M059J (cell line): ENCODE data around the gene MGAT5. TPM values are rescaled to one million over a fixed set of nuclear protein-coding genes. Genes with fewer than 3 reads are reported as not detected.

ENCODE experiments used
- DNase-seq: peaks from one replicate; pipeline ENCODE4 v3.0.0-alpha.2; 2012; ENCODE audit warnings: low read depth
- total RNA-seq: library from RNA; depleted of rRNA; stranded (reverse); fragments of >200 nt; shearing (Covaris generic); gene quantifications from 2 replicates; pipeline ENCODE4 v1.2.3, GENCODE V29; 2014

Gene MGAT5
- total RNA-seq, 1 experiment from 2014 or later: 21.2 TPM

GRCh38 chr2:134256956-134257355, 3.1 kb downstream of the MGAT5 start:
- DNase-seq: no peak

- DNase-seq: no peak
Observed at GRCh38 chr2:134257509-134257908, 3.6 kb downstream of the MGAT5 start.

GRCh38 chr2:134257965-134258683, 4.3 kb downstream of the MGAT5 start:
- DNase-seq: no peak

GRCh38 chr2:134258684-134259388, 5.0 kb downstream of the MGAT5 start:
- no peak for DNase-seq

GRCh38 chr2:134259571-134259970, 5.7 kb downstream of the MGAT5 start:
- no peak for DNase-seq

GRCh38 chr2:134259994-134260393, 6.1 kb downstream of the MGAT5 start:
- DNase-seq: no peak

GRCh38 chr2:134260713-134261112, 6.8 kb downstream of the MGAT5 start:
- DNase-seq: peak; percentile 89

GRCh38 chr2:134261398-134262131, 7.7 kb downstream of the MGAT5 start:
- no peak for DNase-seq

- DNase-seq: no peak
Observed at GRCh38 chr2:134262684-134263083, 8.8 kb downstream of the MGAT5 start.

GRCh38 chr2:134268265-134268664, 14.4 kb downstream of the MGAT5 start:
- DNase-seq: peak; percentile 71

- no peak for DNase-seq
Observed at GRCh38 chr2:134269230-134269629, 15.4 kb downstream of the MGAT5 start.

- DNase-seq: no peak
Observed at GRCh38 chr2:134269972-134270735, 16.3 kb downstream of the MGAT5 start.

- no peak for DNase-seq
Observed at GRCh38 chr2:134271758-134272157, 17.9 kb downstream of the MGAT5 start.

GRCh38 chr2:134272806-134273205, 18.9 kb downstream of the MGAT5 start:
- DNase-seq: no peak

- DNase-seq: no peak
Observed at GRCh38 chr2:134273256-134273983, 19.5 kb downstream of the MGAT5 start.

GRCh38 chr2:134274121-134274520, 20.2 kb downstream of the MGAT5 start:
- DNase-seq: no peak

GRCh38 chr2:134275058-134275862, 21.4 kb downstream of the MGAT5 start:
- DNase-seq: no peak

- peak; percentile 59 for DNase-seq
Observed at GRCh38 chr2:134276381-134277172, 22.7 kb downstream of the MGAT5 start.

GRCh38 chr2:134277223-134277622, 23.4 kb downstream of the MGAT5 start:
- no peak for DNase-seq

GRCh38 chr2:134278553-134278952, 24.7 kb downstream of the MGAT5 start:
- DNase-seq: no peak
